Smooth muscle cell (in vitro differentiated cells): ENCODE results near the gene RPAIN. TPM values are rescaled to one million over a fixed set of nuclear protein-coding genes. Genes with fewer than 3 reads are reported as not detected.
A peak's percentile ranks its signal among the peaks of the same experiment; 100 is the strongest.
"Not testable (repeated sequence)": the region's sequence is repeated elsewhere in the genome, so short reads cannot be mapped to it uniquely, and the experiment has no call there.

Experiments
- DNase-seq: peaks from one replicate; lab custom pipeline; 2025; ENCODE audit not compliant: unreplicated experiment; lab: John Stamatoyannopoulos, UW
- H2AFZ ChIP-seq: fragments of 200-600 bp; sonication (generic); 2 replicates; pipeline ENCODE4 v1.6.0; 2016; ENCODE audit warnings: antibody characterized with exemption, low read depth, mild to moderate bottlenecking
- H3F3A ChIP-seq: fragments of 200-600 bp; sonication (generic); 2 replicates; pipeline ENCODE4 v1.6.0; 2017; ENCODE audit warnings: antibody characterized with exemption, low read depth
- H3K27ac ChIP-seq: fragments of 200-600 bp; sonication (generic); 2 replicates; pipeline ENCODE4 v1.5.1; 2016; ENCODE audit warnings: low read depth, mild to moderate bottlenecking
- H3K27me3 ChIP-seq: fragments of 200-600 bp; sonication (generic); 2 replicates; pipeline ENCODE4 v1.6.1; 2016; ENCODE audit warnings: low read depth, mild to moderate bottlenecking
- H3K36me3 ChIP-seq: fragments of 200-600 bp; sonication (generic); 2 replicates; pipeline ENCODE4 v1.5.1; 2016; ENCODE audit warnings: low read depth
- H3K4me1 ChIP-seq: fragments of 200-600 bp; sonication (generic); 2 replicates; pipeline ENCODE4 v1.5.1; 2016; ENCODE audit warnings: low read depth
- H3K4me2 ChIP-seq: fragments of 200-600 bp; sonication (generic); 2 replicates; pipeline ENCODE4 v1.6.0; 2016; ENCODE audit warnings: mild to moderate bottlenecking
- H3K4me3 ChIP-seq: fragments of 200-600 bp; sonication (generic); 2 replicates; pipeline ENCODE4 v1.5.1; 2016; ENCODE audit warnings: mild to moderate bottlenecking
- H3K79me2 ChIP-seq: fragments of 200-600 bp; sonication (generic); 2 replicates; pipeline ENCODE4 v1.6.0; 2016; ENCODE audit warnings: low read depth, mild to moderate bottlenecking
- H3K9ac ChIP-seq: fragments of 200-600 bp; sonication (generic); 2 replicates; pipeline ENCODE4 v1.6.0; 2016; ENCODE audit warnings: low read depth
- H3K9me3 ChIP-seq: fragments of 200-600 bp; sonication (generic); replicated peaks from 2 replicates; pipeline ENCODE4 v1.5.1; 2016; ENCODE audit warnings: low read depth
- H4K20me1 ChIP-seq: fragments of 200-600 bp; sonication (generic); 2 replicates; pipeline ENCODE4 v1.6.0; 2016; ENCODE audit warnings: low read depth
- WGBS: methylation state at CpG from one replicate; pipeline ENCODE4 v1.1.7; 2016; ENCODE audit warnings: low lambda C conversion rate; 5-methylcytosine and 5-hydroxymethylcytosine counted together
- polyA plus RNA-seq: library from polyadenylated mRNA; unstranded; fragments of >200 nt; fragmentation: Nextera tagmentation; extraction: Ambion mirVana; gene quantifications from 2 replicates; pipeline ENCODE4 v1.2.1, GENCODE V29; 2016
- total RNA-seq: library from RNA; depleted of rRNA; stranded (reverse); fragments of >200 nt; gene quantifications from 2 replicates; pipeline ENCODE4 v1.2.3, GENCODE V29; 2014
- TF ChIP-seq, protein P1 (sequence below): fragments of 200-600 bp; sonication (generic); IDR thresholded peaks from 2 replicates; pipeline ENCODE4 v1.5.1; 2017; ENCODE audit warnings: borderline replicate concordance, mild to moderate bottlenecking, antibody characterized with exemption; ENCODE audit not compliant: insufficient read depth, poor library complexity, severe bottlenecking

The RPAIN gene
- total and polyA plus RNA-seq, 2 experiments from 2014 or later, result 28.8 to 56.0 TPM

DNA sequence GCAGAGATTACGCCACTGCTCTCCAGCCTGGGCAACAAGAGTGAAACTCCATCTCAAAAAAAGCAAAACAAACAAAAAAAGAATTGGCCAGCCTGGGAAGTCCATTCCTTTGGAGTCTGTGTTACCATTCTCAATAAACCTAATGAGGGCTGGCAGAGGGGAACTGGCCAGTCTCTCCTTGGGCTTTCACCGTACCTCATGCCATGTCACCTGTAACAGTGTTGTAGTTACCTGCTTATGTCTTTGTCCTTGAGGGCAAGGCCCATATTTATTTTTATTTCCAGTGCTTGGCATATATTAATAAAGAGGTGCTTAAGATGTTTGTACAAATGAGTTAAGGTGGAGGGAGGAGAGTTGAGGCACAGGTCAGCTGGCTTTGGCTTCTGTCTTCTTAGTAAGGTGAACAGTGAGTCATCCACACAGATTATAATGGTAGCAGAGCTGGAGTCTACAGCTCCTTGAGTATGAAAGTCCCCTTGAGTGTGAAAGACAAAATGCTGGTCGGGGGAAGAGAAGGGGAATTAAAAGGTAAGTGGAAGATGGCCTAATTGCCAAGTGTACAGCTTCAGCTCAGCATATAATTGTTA is 10.5 kb downstream of the RPAIN start:
- no peaks in the 10 kb centered on the region for H4K20me1 ChIP-seq
- no peaks in the 10 kb centered on the region for H3K27me3 ChIP-seq
- 99% methylated on average over 3 of the region's 3 CpGs for WGBS
- no peak overlapping the region for H3K4me3 ChIP-seq
- TF ChIP-seq, protein P1, sequence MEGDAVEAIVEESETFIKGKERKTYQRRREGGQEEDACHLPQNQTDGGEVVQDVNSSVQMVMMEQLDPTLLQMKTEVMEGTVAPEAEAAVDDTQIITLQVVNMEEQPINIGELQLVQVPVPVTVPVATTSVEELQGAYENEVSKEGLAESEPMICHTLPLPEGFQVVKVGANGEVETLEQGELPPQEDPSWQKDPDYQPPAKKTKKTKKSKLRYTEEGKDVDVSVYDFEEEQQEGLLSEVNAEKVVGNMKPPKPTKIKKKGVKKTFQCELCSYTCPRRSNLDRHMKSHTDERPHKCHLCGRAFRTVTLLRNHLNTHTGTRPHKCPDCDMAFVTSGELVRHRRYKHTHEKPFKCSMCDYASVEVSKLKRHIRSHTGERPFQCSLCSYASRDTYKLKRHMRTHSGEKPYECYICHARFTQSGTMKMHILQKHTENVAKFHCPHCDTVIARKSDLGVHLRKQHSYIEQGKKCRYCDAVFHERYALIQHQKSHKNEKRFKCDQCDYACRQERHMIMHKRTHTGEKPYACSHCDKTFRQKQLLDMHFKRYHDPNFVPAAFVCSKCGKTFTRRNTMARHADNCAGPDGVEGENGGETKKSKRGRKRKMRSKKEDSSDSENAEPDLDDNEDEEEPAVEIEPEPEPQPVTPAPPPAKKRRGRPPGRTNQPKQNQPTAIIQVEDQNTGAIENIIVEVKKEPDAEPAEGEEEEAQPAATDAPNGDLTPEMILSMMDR, result no peak
- H3K9me3 ChIP-seq, result no peaks in the 10 kb centered on the region
- no peak overlapping the region for H3K27ac ChIP-seq
- H3K79me2 ChIP-seq, result no peaks in the 10 kb centered on the region
- no peak overlapping the region for H3K9ac ChIP-seq
- no peak overlapping the region for H2AFZ ChIP-seq
- peaks cover 16% of the 10 kb centered on the region for H3F3A ChIP-seq
- no peak overlapping the region for H3K4me2 ChIP-seq
- DNase-seq, result no peak
- H3K36me3 ChIP-seq, result peaks cover 17% of the 10 kb centered on the region
- H3K4me1 ChIP-seq, result no peaks in the 10 kb centered on the region

DNA sequence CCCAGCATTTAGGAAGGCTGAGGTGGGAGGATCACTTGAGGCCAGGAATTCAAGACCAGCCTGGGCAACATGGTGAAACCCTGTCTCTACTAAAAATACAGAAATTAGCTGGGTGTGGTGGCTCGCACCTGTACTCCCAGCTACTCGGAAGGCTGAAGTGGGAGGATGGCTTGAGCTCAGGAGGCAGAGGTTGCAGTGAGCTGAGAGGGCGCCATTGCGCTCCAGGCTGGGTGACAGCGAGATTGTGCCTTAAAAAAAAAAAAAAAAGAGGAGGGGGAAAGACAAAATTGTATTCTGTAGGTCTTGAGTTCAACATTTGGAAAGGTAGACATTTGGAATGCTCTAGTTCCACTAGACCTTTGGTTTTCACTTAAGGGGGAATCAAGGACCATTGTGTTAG is 11.3 kb downstream of the RPAIN start:
- H3K36me3 ChIP-seq, result peaks cover 17% of the 10 kb centered on the region
- peaks cover 16% of the 10 kb centered on the region for H3F3A ChIP-seq
- H3K27me3 ChIP-seq, H4K20me1 ChIP-seq, H3K4me3 ChIP-seq, H3K9ac ChIP-seq, DNase-seq, H3K79me2 ChIP-seq, H3K4me1 ChIP-seq, H3K4me2 ChIP-seq, H2AFZ ChIP-seq, H3K9me3 ChIP-seq: not testable (repeated sequence)
- 82% methylated on average over 5 of the region's 5 CpGs for WGBS
- H3K27ac ChIP-seq, result peak overlapping the region; percentile 34

DNA sequence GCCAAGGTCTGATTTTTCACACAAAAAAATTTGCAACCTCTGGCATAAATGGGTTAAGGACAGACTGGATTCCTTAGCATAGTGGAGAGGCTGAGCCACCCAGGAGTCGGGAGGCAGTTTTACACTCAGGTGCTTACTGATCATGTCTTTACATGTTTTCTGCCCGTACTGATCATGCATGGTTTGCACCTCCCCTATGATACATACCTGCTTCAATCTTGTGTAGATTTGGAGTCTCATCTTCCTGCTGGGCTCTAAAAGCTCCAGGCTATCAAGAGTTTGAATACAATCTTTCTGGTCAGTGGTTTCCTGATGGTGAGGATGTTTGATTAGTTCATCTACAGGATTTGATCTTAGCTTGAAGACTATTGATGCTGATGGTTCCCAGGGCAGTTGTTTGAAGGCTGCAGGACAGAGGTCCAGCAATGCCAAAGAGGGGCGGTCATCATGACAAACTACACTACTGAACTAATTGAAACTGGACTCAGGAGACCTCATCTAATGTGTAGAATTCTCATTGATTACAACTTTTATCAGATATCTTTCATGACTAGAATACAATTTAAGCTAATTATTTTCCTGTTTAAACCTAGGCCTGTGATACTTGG is 12.1 kb downstream of the RPAIN start:
- Histone ChIP-seq H3K36me3 (peaks cover 17% of the 10 kb centered on the region), H3F3A (peaks cover 16% of the 10 kb centered on the region), H3K9ac (no peak overlapping the region), H3K79me2 (peaks cover 12% of the 10 kb centered on the region), H3K4me3 (no peak overlapping the region), H3K4me1 (no peaks in the 10 kb centered on the region), H3K9me3 (no peaks in the 10 kb centered on the region), H4K20me1 (no peaks in the 10 kb centered on the region), H3K27me3 (no peaks in the 10 kb centered on the region), H2AFZ (no peak overlapping the region), H3K4me2 (no peak overlapping the region), H3K27ac (peak overlapping the region; percentile 34)
- TF ChIP-seq, protein P1, result no peak
- 89% methylated on average over 3 of the region's 3 CpGs for WGBS
- no peak for DNase-seq

DNA sequence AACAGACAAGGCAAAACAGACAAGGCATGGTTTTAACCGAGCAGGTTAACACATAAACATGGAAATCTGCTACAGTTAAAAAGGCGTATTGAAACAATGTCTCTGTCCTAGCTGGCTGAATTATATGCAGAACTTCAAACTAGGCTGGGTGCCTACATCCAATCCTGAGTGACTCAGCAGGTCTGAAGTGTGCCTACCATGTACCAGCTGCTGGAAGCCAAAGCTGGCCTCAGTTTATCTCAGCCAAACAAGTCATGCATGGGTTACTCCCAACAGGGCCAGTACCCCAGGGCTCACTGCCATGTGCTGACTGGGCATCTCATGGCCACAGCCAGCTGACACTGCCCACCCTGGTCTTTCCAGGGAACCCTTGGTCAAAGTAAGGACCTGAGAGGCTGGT is 15.0 kb downstream of the RPAIN start:
- H3K4me1 ChIP-seq, result peaks cover 8% of the 10 kb centered on the region
- H3K9ac ChIP-seq, result no peak overlapping the region
- no peak for DNase-seq
- no peak overlapping the region for H3K27ac ChIP-seq
- H4K20me1 ChIP-seq, result no peaks in the 10 kb centered on the region
- H3K4me3 ChIP-seq, result no peak overlapping the region
- WGBS, result 94% methylated on average over 2 of the region's 2 CpGs
- H3F3A ChIP-seq, result peaks cover 16% of the 10 kb centered on the region
- H2AFZ ChIP-seq, result no peak overlapping the region
- no peaks in the 10 kb centered on the region for H3K9me3 ChIP-seq
- TF ChIP-seq, protein P1, result no peak
- peaks cover 14% of the 10 kb centered on the region for H3K36me3 ChIP-seq
- no peak overlapping the region for H3K4me2 ChIP-seq
- H3K79me2 ChIP-seq, result peaks cover 31% of the 10 kb centered on the region
- H3K27me3 ChIP-seq, result no peaks in the 10 kb centered on the region

DNA sequence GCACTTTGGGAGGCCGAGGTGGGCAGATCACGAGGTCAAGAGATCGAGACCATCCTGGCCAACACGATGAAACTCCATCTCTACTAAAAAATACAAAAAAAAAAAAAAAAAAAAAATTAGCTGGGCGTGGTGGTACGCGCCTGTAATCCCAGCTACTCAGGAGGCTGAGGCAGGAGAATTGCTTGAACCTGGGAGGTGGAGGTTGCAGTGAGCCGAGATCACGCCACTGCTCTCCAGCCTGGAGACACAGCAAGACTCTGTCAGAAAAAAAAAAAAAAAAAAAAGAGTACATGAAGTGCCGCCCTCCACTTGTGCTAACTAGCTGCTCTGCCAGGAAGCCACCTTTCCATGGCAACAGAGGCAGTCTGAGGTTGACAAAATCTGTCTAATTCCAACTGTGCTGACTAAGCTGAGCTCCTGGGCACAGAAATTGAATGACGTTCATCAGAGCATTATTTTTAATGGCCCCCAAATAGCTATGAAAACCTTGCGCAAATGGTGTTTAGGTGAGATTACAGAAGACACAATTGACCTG is 15.9 kb downstream of the RPAIN start:
- not testable (repeated sequence) for H3K9ac ChIP-seq, H2AFZ ChIP-seq, H3K4me1 ChIP-seq, H3K9me3 ChIP-seq, DNase-seq, H3K27me3 ChIP-seq, H3K4me3 ChIP-seq, H4K20me1 ChIP-seq, H3K4me2 ChIP-seq
- peaks cover 31% of the 10 kb centered on the region for H3K79me2 ChIP-seq
- H3K36me3 ChIP-seq, result peaks cover 14% of the 10 kb centered on the region
- WGBS, result 97% methylated on average over 12 of the region's 12 CpGs
- H3K27ac ChIP-seq, result peak overlapping the region; percentile 2
- peaks cover 16% of the 10 kb centered on the region for H3F3A ChIP-seq
